HG03342 (cell line): ENCODE measurements around the gene STAC3.

Source experiments
- ATAC-seq: cut with Tn5 transposase; IDR thresholded peaks from one replicate; pipeline ENCODE4 v1.9.1; 2021; ENCODE audit warnings: mild to moderate bottlenecking, moderate library complexity; ENCODE audit not compliant: unreplicated experiment

The STAC3 gene

GRCh38 chr12:57212701-57213057, 38.3 kb downstream of the STAC3 start:
- ATAC-seq = no peak

- no peak for ATAC-seq
These were observed 38.9 kb downstream of the STAC3 start for GRCh38 chr12:57211791-57212700.

- ATAC-seq = no peak
These were observed 39.9 kb downstream of the STAC3 start for GRCh38 chr12:57210926-57211692.

GRCh38 chr12:57210461-57210860, 40.5 kb downstream of the STAC3 start:
- ATAC-seq = no peak

- no peak for ATAC-seq
These were observed 41.1 kb downstream of the STAC3 start for GRCh38 chr12:57209916-57210315.

GRCh38 chr12:57208631-57209282, 42.2 kb downstream of the STAC3 start:
- no peak for ATAC-seq

- ATAC-seq = no peak
These were observed 43.0 kb downstream of the STAC3 start for GRCh38 chr12:57207731-57208630.

GRCh38 chr12:57205931-57206330, 45.1 kb downstream of the STAC3 start:
- no peak for ATAC-seq

- ATAC-seq = no peak
These were observed 45.8 kb downstream of the STAC3 start for GRCh38 chr12:57205186-57205585.

- ATAC-seq = no peak
These were observed 46.5 kb downstream of the STAC3 start for GRCh38 chr12:57204454-57204853.

GRCh38 chr12:57203791-57204190, 47.2 kb downstream of the STAC3 start:
- ATAC-seq = no peak

GRCh38 chr12:57203201-57203600, 47.8 kb downstream of the STAC3 start:
- no peak for ATAC-seq

- ATAC-seq = no peak
These were observed 48.7 kb downstream of the STAC3 start for GRCh38 chr12:57202321-57202720.

GRCh38 chr12:57201631-57202030, 49.4 kb downstream of the STAC3 start:
- no peak for ATAC-seq

- no peak for ATAC-seq
These were observed 49.8 kb downstream of the STAC3 start for GRCh38 chr12:57201219-57201618.

- no peak for ATAC-seq
These were observed 50.5 kb downstream of the STAC3 start for GRCh38 chr12:57200497-57200896.

GRCh38 chr12:57199191-57199590, 51.8 kb downstream of the STAC3 start:
- ATAC-seq = no peak

- no peak for ATAC-seq
These were observed 52.7 kb downstream of the STAC3 start for GRCh38 chr12:57198329-57198728.

GRCh38 chr12:57196956-57197355, 54.0 kb downstream of the STAC3 start:
- no peak for ATAC-seq

- ATAC-seq = no peak
These were observed 54.5 kb downstream of the STAC3 start for GRCh38 chr12:57196439-57196838.
